Neutrophil (primary cell): Measurements from ENCODE around the gene PON3.
A peak's percentile ranks its signal among the peaks of the same experiment; 100 is the strongest.

Source experiments
- H3K27ac ChIP-seq: fragments of 200-600 bp; sonication (generic); 2 replicates; pipeline ENCODE4 v1.5.1; 2016; ENCODE audit warnings: mild to moderate bottlenecking, moderate library complexity
- H3K27me3 ChIP-seq: fragments of 200-600 bp; sonication (generic); 2 replicates; pipeline ENCODE4 v1.6.0; 2016; ENCODE audit warnings: mild to moderate bottlenecking
- H3K36me3 ChIP-seq: fragments of 200-600 bp; sonication (generic); 2 replicates; pipeline ENCODE4 v1.5.1; 2017
- H3K4me1 ChIP-seq, 2 experiments: fragments of 200-600 bp in 1 of 2; sonication (generic) in 1 of 2; 1 replicate in 1 of 2; 2 replicates in 1 of 2; pipeline versions ENCODE4 v1.5.1 to v1.6.1; 2013 to 2016; ENCODE audit warnings: low read depth in 1 of 2, low read length in 1 of 2, mild to moderate bottlenecking in 1 of 2, moderate library complexity in 1 of 2; ENCODE audit not compliant: control insufficient read depth in 1 of 2, insufficient read depth in 1 of 2
- H3K4me3 ChIP-seq, 2 experiments: fragments of 200-600 bp in 1 of 2; sonication (generic) in 1 of 2; 1 replicate in 1 of 2; 2 replicates in 1 of 2; pipeline ENCODE4 v1.5.1; 2013 to 2016; ENCODE audit warnings: low read depth in 1 of 2, low read length in 1 of 2, mild to moderate bottlenecking in 1 of 2, moderate library complexity in 1 of 2
- H3K9me3 ChIP-seq: fragments of 200-600 bp; sonication (generic); 2 replicates; pipeline ENCODE4 v1.5.1; 2016
- CTCF ChIP-seq: fragments of 200-600 bp; sonication (generic); IDR thresholded peaks from 2 replicates; pipeline ENCODE4 v1.5.1; 2016; ENCODE audit warnings: antibody characterized with exemption

Gene PON3

DNA sequence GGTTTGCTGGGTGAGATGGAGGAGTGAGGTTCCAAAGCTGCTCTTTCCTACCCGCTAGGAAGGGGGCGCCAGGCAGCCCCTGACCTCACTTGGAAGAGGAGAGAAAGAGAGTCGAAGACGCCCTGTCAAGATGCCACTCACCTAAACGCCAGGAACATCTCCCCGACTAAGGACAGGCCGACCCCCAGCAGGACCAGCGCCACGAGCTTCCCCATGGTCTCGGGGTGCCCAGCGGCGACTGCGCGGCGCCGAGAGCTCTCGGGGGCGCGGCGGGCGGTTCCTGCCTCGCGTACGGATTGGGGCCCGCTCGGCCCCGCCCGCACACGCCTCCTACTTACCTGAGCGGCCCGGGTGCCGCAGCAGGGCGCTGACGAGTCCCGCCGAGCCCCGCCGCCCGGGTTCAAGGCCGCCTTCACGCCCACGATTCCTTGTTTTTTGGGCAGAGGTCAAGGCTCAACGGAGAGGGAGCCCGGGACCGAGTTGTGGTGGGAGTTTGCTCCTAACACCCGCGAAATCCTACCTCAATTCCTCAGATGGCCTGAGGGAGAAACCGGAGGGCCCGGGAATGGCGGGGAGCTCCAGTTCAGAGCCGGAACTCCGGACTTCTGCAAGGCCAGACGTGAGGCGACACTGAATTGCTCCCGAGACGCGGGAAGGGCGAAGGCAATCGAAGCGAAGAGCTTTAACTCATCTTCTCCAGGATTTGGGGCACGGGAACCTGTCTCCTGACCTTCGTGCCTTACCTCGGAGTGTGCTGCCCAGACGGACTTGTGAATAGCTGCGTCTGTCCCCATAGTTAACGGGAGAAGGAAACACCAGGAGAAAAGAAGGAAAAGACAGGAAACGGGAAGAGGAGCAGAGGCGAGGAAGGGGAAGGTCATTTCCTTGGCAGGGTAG, at the start of gene PON3:
Gene PON3 (minus strand): TSS at position 240 of the 897 bp plus-strand sequence. CDS start 25 bp downstream, at position 215.
- Histone ChIP-seq H3K27me3 (peaks cover 54% of the 10 kb centered on the region), H3K9me3 (no peaks in the 10 kb centered on the region), H3K36me3 (no peaks in the 10 kb centered on the region), H3K4me3 (peak within 1 kb of the TSS in 1 of 2 experiments; percentile 5), H3K4me1 (no peaks in the 10 kb centered on the region), H3K27ac (no peak within 1 kb of the TSS)
- TF ChIP-seq CTCF, result no peak

GRCh38 chr7:95444796-95445195, 48.6 kb upstream of the PON3 start:
- Histone ChIP-seq H3K36me3 (no peaks in the 10 kb centered on the region), H3K27me3 (no peaks in the 10 kb centered on the region), H3K4me3 (no peak overlapping the region), H3K4me1 (no peaks in the 10 kb centered on the region), H3K27ac (no peak overlapping the region), H3K9me3 (no peaks in the 10 kb centered on the region)
- no peak for TF ChIP-seq CTCF

GRCh38 chr7:95441042-95441823, 45.1 kb upstream of the PON3 start:
- H3K27ac ChIP-seq, result no peak overlapping the region
- no peaks in the 10 kb centered on the region for H3K9me3 ChIP-seq
- no peak overlapping the region for H3K4me3 ChIP-seq
- H3K36me3 ChIP-seq, result no peaks in the 10 kb centered on the region
- TF ChIP-seq CTCF, result no peak
- no peaks in the 10 kb centered on the region for H3K4me1 ChIP-seq
- no peaks in the 10 kb centered on the region for H3K27me3 ChIP-seq

DNA sequence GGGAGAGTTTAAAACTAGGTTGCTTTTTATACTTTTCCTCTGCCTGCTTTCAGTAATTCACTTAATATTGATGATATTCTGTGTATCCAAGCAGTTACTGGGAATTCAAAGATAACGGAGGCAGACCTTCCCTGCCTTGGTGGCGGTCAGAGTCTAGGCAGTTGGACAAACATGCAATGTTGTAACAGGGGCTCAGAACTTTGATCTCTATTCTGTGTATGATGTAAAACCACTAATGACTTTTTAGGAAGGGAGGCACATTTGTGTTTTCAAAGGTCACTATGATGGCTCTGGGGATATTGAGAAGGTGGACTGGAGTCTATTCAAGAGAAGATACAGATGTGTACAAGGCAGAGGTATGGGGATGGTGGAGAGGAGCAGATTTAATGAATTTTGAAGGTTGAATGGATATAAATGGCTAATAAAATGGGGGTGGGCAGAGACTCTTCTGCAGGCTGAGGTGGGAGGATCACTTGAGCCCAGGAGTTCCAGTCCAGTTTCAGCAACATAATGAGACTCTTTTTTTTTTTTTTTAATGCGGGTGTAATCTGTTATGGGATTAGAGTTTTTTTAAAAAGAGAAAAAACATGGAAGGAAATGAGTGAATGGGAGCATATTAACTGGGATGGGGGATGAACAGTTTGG, 44.3 kb upstream of the PON3 start:
- Histone ChIP-seq H3K36me3 (no peaks in the 10 kb centered on the region), H3K27ac (no peak overlapping the region), H3K27me3 (peaks cover 2% of the 10 kb centered on the region), H3K4me3 (no peak overlapping the region), H3K4me1 (no peaks in the 10 kb centered on the region), H3K9me3 (no peaks in the 10 kb centered on the region)
- no peak for TF ChIP-seq CTCF

- no peak for TF ChIP-seq CTCF
- H3K27me3 ChIP-seq, result peaks cover 19% of the 10 kb centered on the region
- H3K4me3 ChIP-seq, result no peak overlapping the region
- no peaks in the 10 kb centered on the region for H3K9me3 ChIP-seq
- H3K27ac ChIP-seq, result no peak overlapping the region
- H3K4me1 ChIP-seq, result peaks cover 10 to 13% of the 10 kb centered on the region in 2 experiments
- no peaks in the 10 kb centered on the region for H3K36me3 ChIP-seq
These were observed 40.2 kb upstream of the PON3 start for GRCh38 chr7:95436407-95436806.
